ENCODE measurements around the gene JADE3. TPM values are rescaled to one million over a fixed set of nuclear protein-coding genes. Genes with fewer than 3 reads are reported as not detected.
"Not testable (repeated sequence)": the region's sequence is repeated elsewhere in the genome, so short reads cannot be mapped to it uniquely, and the experiment has no call there.

JADE3 gene
- polyA plus RNA-seq, 1 donor from 2014 or later: 6.8 TPM

- no peaks in the 10 kb centered on the region for H3K36me3 ChIP-seq (ENCODE audit: insufficient read depth, low read length)
- peaks cover 4% of the 10 kb centered on the region for H3K79me2 ChIP-seq (replicated peaks; ENCODE audit: insufficient read depth, low read length)
- no peak overlapping the region for H2AFZ ChIP-seq (ENCODE audit: low read depth, low read length)
- no peak overlapping the region for H3K4me2 ChIP-seq (ENCODE audit: low read length)
- TF ChIP-seq CTCF (IDR thresholded peaks at IDR 0.05; ENCODE audit: poor library complexity, severe bottlenecking) (no peak), REST (IDR thresholded peaks at IDR 0.05; ENCODE audit: borderline replicate concordance) (no peak), EZH2 (IDR thresholded peaks at IDR 0.05; ENCODE audit: borderline replicate concordance, insufficient read depth, low read length, poor library complexity, severe bottlenecking) (no peak), SMC3 (conservative IDR thresholded peaks at IDR 0.05; ENCODE audit: poor library complexity) (no peak), EP300 (conservative IDR thresholded peaks at IDR 0.05; ENCODE audit: poor library complexity, severe bottlenecking) (no peak), POLR2AphosphoS5 (IDR thresholded peaks at IDR 0.05) (no peak), RAD21 (conservative IDR thresholded peaks at IDR 0.05) (no peak), MXI1 (conservative IDR thresholded peaks at IDR 0.05; ENCODE audit: poor library complexity, severe bottlenecking) (no peak)
- H3K9me2 ChIP-seq (ENCODE audit: insufficient read depth, low read length): no peaks in the 10 kb centered on the region
- no peaks in the 10 kb centered on the region for H4K20me1 ChIP-seq (ENCODE audit: insufficient read depth)
- no peak overlapping the region for H3K9ac ChIP-seq (ENCODE audit: low read length)
- H3F3A ChIP-seq (ENCODE audit: insufficient read depth, low read length, poor library complexity, severe bottlenecking): no peaks in the 10 kb centered on the region
- H3K27ac ChIP-seq (ENCODE audit: low read length): no peak overlapping the region
- H3K4me3 ChIP-seq (ENCODE audit: low read length): no peak overlapping the region
- no peaks in the 10 kb centered on the region for H3K27me3 ChIP-seq (ENCODE audit: insufficient read depth, low read depth, low read length)
- no peaks in the 10 kb centered on the region for H3K9me3 ChIP-seq (ENCODE audit: low read length)
Measured at GRCh38 chrX:46953597-46953996, 41.4 kb downstream of the JADE3 start.

GRCh38 chrX:46954716-46955115, 42.5 kb downstream of the JADE3 start:
- Histone ChIP-seq H2AFZ (ENCODE audit: low read depth, low read length) (no peak overlapping the region), H3K4me2 (ENCODE audit: low read length) (no peak overlapping the region), H3K9me3 (ENCODE audit: low read length) (no peaks in the 10 kb centered on the region), H3K79me2 (replicated peaks; ENCODE audit: insufficient read depth, low read length) (peaks cover 4% of the 10 kb centered on the region), H3K9me2 (ENCODE audit: insufficient read depth, low read length) (no peaks in the 10 kb centered on the region), H3K9ac (ENCODE audit: low read length) (no peak overlapping the region), H3F3A (ENCODE audit: insufficient read depth, low read length, poor library complexity, severe bottlenecking) (no peaks in the 10 kb centered on the region), H3K27ac (ENCODE audit: low read length) (no peak overlapping the region), H3K27me3 (ENCODE audit: insufficient read depth, low read depth, low read length) (no peaks in the 10 kb centered on the region), H3K4me3 (ENCODE audit: low read length) (no peak overlapping the region), H4K20me1 (ENCODE audit: insufficient read depth) (no peaks in the 10 kb centered on the region), H3K36me3 (ENCODE audit: insufficient read depth, low read length) (no peaks in the 10 kb centered on the region)
- TF ChIP-seq EZH2 (IDR thresholded peaks at IDR 0.05; ENCODE audit: borderline replicate concordance, insufficient read depth, low read length, poor library complexity, severe bottlenecking) (no peak), MXI1 (conservative IDR thresholded peaks at IDR 0.05; ENCODE audit: poor library complexity, severe bottlenecking) (no peak), RAD21 (conservative IDR thresholded peaks at IDR 0.05) (no peak), SMC3 (conservative IDR thresholded peaks at IDR 0.05; ENCODE audit: poor library complexity) (no peak), EP300 (conservative IDR thresholded peaks at IDR 0.05; ENCODE audit: poor library complexity, severe bottlenecking) (no peak), TAF1 (IDR thresholded peaks at IDR 0.05; ENCODE audit: low read depth) (no peak), REST (IDR thresholded peaks at IDR 0.05; ENCODE audit: borderline replicate concordance) (no peak), POLR2AphosphoS5 (IDR thresholded peaks at IDR 0.05) (no peak), CTCF (IDR thresholded peaks at IDR 0.05; ENCODE audit: poor library complexity, severe bottlenecking) (no peak)

- not testable (repeated sequence) for H3K27ac ChIP-seq (ENCODE audit: low read length); H3K9ac ChIP-seq (ENCODE audit: low read length); H3K4me2 ChIP-seq (ENCODE audit: low read length); H3K36me3 ChIP-seq (ENCODE audit: insufficient read depth, low read length); H3K4me3 ChIP-seq (ENCODE audit: low read length); H3K9me2 ChIP-seq (ENCODE audit: insufficient read depth, low read length); H3K79me2 ChIP-seq (replicated peaks; ENCODE audit: insufficient read depth, low read length); H4K20me1 ChIP-seq (ENCODE audit: insufficient read depth); H3K9me3 ChIP-seq (ENCODE audit: low read length); H3K27me3 ChIP-seq (ENCODE audit: insufficient read depth, low read depth, low read length); H2AFZ ChIP-seq (ENCODE audit: low read depth, low read length); H3F3A ChIP-seq (ENCODE audit: insufficient read depth, low read length, poor library complexity, severe bottlenecking)
Measured at GRCh38 chrX:46956589-46956988, 44.4 kb downstream of the JADE3 start.
